ENCODE results near the gene MCTP1. TPM values are rescaled to one million over a fixed set of nuclear protein-coding genes. Genes with fewer than 3 reads are reported as not detected.
A peak's percentile ranks its signal among the peaks of the same experiment; 100 is the strongest.

Gene MCTP1
- total RNA-seq, 1 donor from 2014 or later, result 1.7 TPM

- Mint-ChIP-seq H3K36me3 (ENCODE audit: low read depth) (no peaks in the 10 kb centered on the region), H3K9me3 (no peaks in the 10 kb centered on the region), H3K27me3 (ENCODE audit: low read depth) (no peaks in the 10 kb centered on the region), H3K4me3 (no peak overlapping the region), H3K4me1 (no peaks in the 10 kb centered on the region), H3K27ac (ENCODE audit: unreplicated experiment) (no peak overlapping the region)
- TF ChIP-seq CTCF (conservative IDR thresholded peaks at IDR 0.05), result no peak
- DNase-seq (ENCODE audit: low read depth, low spot score), result no peak
Measured at GRCh38 chr5:94779684-94780083, 505.2 kb downstream of the MCTP1 start.

- no peak for TF ChIP-seq CTCF (conservative IDR thresholded peaks at IDR 0.05)
- H3K27ac Mint-ChIP-seq (ENCODE audit: unreplicated experiment), result no peak overlapping the region
- no peaks in the 10 kb centered on the region for H3K9me3 Mint-ChIP-seq
- H3K4me1 Mint-ChIP-seq, result no peaks in the 10 kb centered on the region
- no peak overlapping the region for H3K4me3 Mint-ChIP-seq
- no peak for DNase-seq (ENCODE audit: low read depth, low spot score)
- H3K27me3 Mint-ChIP-seq (ENCODE audit: low read depth), result no peaks in the 10 kb centered on the region
- H3K36me3 Mint-ChIP-seq (ENCODE audit: low read depth), result no peaks in the 10 kb centered on the region
Measured at GRCh38 chr5:94778732-94779131, 506.2 kb downstream of the MCTP1 start.

- Mint-ChIP-seq H3K36me3 (ENCODE audit: low read depth) (no peaks in the 10 kb centered on the region), H3K4me1 (no peaks in the 10 kb centered on the region), H3K27ac (ENCODE audit: unreplicated experiment) (peak overlapping the region; percentile 44), H3K27me3 (ENCODE audit: low read depth) (no peaks in the 10 kb centered on the region), H3K4me3 (no peak overlapping the region), H3K9me3 (peaks cover 3% of the 10 kb centered on the region)
- no peak for TF ChIP-seq CTCF (conservative IDR thresholded peaks at IDR 0.05)
- no peak for DNase-seq (ENCODE audit: low read depth, low spot score)
Measured at GRCh38 chr5:94778299-94778698, 506.6 kb downstream of the MCTP1 start.

GRCh38 chr5:94777056-94777880 is 507.6 kb downstream of the MCTP1 start:
- no peaks in the 10 kb centered on the region for H3K36me3 Mint-ChIP-seq (ENCODE audit: low read depth)
- no peak overlapping the region for H3K27ac Mint-ChIP-seq (ENCODE audit: unreplicated experiment)
- no peak for TF ChIP-seq CTCF (conservative IDR thresholded peaks at IDR 0.05)
- no peak for DNase-seq (ENCODE audit: low read depth, low spot score)
- H3K4me3 Mint-ChIP-seq, result no peak overlapping the region
- no peaks in the 10 kb centered on the region for H3K27me3 Mint-ChIP-seq (ENCODE audit: low read depth)
- no peaks in the 10 kb centered on the region for H3K4me1 Mint-ChIP-seq
- peaks cover 5% of the 10 kb centered on the region for H3K9me3 Mint-ChIP-seq

GRCh38 chr5:94776167-94776566 is 508.7 kb downstream of the MCTP1 start:
- H3K27me3 Mint-ChIP-seq (ENCODE audit: low read depth), result no peaks in the 10 kb centered on the region
- no peak for DNase-seq (ENCODE audit: low read depth, low spot score)
- no peaks in the 10 kb centered on the region for H3K36me3 Mint-ChIP-seq (ENCODE audit: low read depth)
- H3K27ac Mint-ChIP-seq (ENCODE audit: unreplicated experiment), result no peak overlapping the region
- H3K9me3 Mint-ChIP-seq, result peaks cover 5% of the 10 kb centered on the region
- H3K4me1 Mint-ChIP-seq, result no peaks in the 10 kb centered on the region
- TF ChIP-seq CTCF (conservative IDR thresholded peaks at IDR 0.05), result no peak
- H3K4me3 Mint-ChIP-seq, result no peak overlapping the region

All from neural crest cell (in vitro differentiated cells).